GM13976 (cell line): ENCODE measurements around the gene DHX30.

Source experiments
- DNase-seq: peaks from one replicate; pipeline ENCODE4 v3.0.0; 2012; ENCODE audit warnings: low spot score
- CTCF ChIP-seq: IDR thresholded peaks from 2 replicates; pipeline ENCODE4 v1.5.1; 2012; ENCODE audit warnings: borderline replicate concordance, mild to moderate bottlenecking; ENCODE audit not compliant: insufficient read depth; ENCODE audit errors: extremely low read depth, missing control alignments, control extremely low read depth
- in situ Hi-C: fragments of 300-500 bp; cut with MboI; formaldehyde crosslinking; loops from one replicate; pipeline ENCODE4 v1.12.0; 2022; ENCODE audit warnings: low sequenced_read_pairs, mixed read lengths, inconsistent platforms; ENCODE audit not compliant: unreplicated experiment

The DHX30 gene

GRCh38 chr3:47791193-47791855 is 11.6 kb upstream of the DHX30 start:
- TF ChIP-seq CTCF, result no peak
- in situ Hi-C loops, result no loop called here
- no peak for DNase-seq

- no peak for DNase-seq
- no peak for TF ChIP-seq CTCF
- in situ Hi-C loops, result no loop called here
Measured at GRCh38 chr3:47792699-47793098, 10.2 kb upstream of the DHX30 start.

GRCh38 chr3:47794544-47794943 is 8.4 kb upstream of the DHX30 start:
- no peak for DNase-seq
- in situ Hi-C loops, result no loop called here
- no peak for TF ChIP-seq CTCF

GRCh38 chr3:47799733-47800132 is 3.2 kb upstream of the DHX30 start:
- TF ChIP-seq CTCF, result no peak
- in situ Hi-C loops, result loop anchor here (5.0 kb wide), 1 partner anchor 277 kb away; no protein-coding TSS in a partner anchor
- no peak for DNase-seq

- no peak for TF ChIP-seq CTCF
- in situ Hi-C loops, result no loop called here
- DNase-seq, result no peak
Measured at GRCh38 chr3:47803480-47804025, 615 bp downstream of the DHX30 start.

GRCh38 chr3:47804577-47804976 is 1.6 kb downstream of the DHX30 start:
- in situ Hi-C loops, result no loop called here
- DNase-seq, result no peak
- TF ChIP-seq CTCF, result no peak
